HG03378 (cell line): ENCODE results near the gene ACAD10.
"Not testable (repeated sequence)": the region's sequence is repeated elsewhere in the genome, so short reads cannot be mapped to it uniquely, and the experiment has no call there.

Source experiments
- ATAC-seq: cut with Tn5 transposase; IDR thresholded peaks from one replicate; pipeline ENCODE4 v1.9.1; 2021; ENCODE audit warnings: mild to moderate bottlenecking, moderate library complexity; ENCODE audit not compliant: unreplicated experiment

The ACAD10 gene

DNA sequence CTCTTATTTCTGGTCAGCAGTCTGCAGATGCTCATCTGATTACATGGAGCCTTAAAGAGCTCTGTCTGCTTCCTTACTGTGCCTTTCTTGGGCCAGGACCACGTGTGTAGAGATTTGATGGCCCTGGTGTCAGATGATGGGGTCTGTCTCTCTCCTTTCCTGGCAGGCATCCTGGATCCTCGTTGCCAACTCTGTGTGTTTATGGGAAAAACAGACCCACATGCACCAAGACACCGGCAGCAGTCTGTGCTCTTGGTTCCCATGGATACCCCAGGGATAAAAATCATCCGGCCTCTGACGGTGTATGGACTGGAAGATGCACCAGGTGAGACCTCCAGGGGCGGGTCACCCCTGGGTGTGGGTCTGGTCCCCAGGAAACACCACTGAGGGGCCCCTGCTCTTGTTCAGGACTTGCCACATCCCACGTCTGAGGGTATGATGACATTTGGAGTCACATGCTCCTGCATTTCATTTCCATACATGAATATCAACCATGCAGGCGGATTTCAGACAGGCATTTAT lies 62.4 kb downstream of the ACAD10 start:
- no peak for ATAC-seq

DNA sequence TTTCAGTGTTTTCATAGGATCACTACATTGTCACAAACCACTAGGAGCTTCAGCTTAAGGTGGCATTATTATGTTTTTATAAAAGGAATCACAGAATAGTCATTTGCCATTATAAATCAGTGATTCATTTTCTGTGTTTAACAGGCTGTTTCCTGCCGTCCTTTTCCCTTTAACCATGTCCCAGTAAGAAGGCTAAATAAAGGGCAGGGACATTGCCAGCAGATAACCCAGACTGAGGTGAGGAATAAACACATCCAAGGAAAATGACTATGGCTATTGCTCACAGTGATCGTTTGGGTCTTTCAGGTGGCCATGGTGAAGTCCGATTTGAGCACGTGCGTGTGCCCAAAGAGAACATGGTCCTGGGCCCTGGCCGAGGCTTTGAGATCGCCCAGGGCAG lies 63.0 kb downstream of the ACAD10 start:
- no peak for ATAC-seq

DNA sequence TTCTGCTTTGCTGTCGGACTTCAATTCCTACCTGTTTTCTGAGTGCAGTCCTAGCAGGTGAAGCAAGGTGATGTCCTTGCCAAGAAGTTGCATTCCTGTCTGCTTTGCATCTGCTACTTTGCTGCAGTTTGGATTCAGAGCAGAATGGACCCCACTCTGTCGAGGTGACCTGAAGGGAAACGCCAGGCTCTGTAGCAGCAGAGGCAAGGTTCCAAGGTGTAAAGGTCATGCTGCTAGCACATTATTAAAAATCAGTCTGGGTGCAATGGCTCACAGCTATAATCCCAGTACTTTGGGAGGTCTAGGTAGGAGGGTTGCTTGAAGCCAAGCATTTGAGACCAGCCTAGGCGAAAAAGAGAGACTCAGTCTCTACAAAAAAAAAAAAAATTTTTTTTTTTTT lies 63.5 kb downstream of the ACAD10 start:
- ATAC-seq = no peak

DNA sequence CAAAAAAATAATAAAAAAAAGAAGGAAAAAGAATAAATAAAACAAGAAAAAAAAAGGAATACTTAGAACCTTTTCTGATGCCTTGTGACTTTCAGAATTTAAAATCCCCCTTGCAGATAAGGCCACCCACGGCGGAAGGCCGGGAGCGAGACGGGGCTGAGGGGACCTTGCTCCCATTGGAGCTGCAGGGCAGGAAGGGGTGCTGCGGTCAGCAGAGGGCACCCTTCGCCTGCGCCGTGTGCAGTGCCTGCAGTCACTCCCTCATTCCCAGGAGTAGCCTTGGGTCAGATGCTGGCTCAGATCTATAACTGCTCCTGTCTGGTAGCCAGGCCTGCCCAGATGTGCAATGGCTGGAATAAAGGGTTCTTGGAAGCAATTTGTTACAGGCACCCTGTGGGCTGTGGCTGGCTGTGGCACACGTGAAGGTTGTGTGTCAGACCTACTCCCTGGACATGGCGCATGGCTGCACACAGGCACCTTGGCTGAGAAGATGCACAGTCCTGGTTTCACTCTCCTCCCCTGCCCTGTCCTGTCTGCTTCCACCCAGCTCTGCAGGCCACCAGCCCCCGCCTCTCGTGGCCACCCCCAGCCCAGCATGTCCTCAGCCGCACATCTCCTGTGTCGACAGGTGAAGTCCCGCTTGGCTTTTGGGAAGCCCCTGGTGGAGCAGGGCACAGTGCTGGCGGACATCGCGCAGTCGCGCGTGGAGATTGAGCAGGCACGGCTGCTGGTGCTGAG lies 67.5 kb downstream of the ACAD10 start:
- ATAC-seq = no peak

DNA sequence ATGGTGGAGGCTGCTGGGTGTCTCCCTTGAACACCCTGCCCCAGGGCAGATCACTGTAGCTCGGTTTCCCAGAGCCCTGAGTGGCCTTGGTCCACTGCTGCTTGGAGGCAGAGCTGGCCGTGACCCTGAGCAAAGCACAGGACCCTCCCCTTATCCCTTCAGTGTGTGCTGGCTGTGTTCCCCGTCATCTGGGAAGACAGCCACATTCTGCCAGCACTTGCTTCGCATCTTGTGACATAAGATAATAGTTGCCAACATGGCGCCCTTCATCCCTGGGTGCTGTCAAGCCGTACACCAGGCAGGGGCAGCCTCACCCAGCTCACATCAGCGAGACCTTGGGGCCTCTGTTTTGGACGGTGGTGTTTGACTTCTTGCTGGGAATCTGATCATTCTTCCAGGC lies 68.8 kb downstream of the ACAD10 start:
- no peak for ATAC-seq

DNA sequence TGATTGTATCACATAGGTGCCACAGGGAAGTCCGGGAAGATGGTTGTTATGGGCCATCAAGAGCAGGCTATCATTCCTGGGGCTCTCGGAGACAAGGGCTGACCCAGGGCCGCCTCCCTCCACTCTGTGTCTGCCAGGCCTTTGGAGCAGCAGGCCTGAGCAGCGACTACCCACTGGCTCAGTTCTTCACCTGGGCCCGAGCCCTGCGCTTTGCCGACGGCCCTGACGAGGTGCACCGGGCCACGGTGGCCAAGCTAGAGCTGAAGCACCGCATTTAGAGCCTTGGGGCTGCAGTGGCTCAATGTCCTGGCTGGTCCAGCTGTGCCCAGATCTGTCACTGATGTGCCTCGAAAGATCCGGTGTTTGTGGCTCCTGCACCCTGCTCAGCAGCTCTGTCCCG lies 70.3 kb downstream of the ACAD10 start:
- ATAC-seq = no peak

DNA sequence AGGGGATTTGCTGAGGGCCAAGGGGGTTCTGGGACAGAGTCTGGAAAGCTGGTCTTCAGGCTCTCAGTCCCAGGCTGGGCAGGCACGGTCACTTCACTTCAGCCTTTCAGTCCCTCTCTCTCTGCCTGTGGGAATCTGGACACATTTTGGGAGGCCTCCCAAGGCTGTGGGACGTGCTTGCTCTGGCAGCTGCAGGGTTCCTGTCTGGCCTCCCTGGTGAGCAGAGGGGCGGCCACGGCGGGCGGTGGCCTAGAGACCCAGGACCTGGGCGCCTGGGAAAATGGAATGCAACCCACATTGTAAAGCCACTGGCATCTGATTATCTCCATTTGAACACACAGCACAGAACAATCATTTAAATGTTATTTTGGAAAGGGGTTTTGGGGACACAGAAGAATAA lies 70.8 kb downstream of the ACAD10 start:
- ATAC-seq = no peak

DNA sequence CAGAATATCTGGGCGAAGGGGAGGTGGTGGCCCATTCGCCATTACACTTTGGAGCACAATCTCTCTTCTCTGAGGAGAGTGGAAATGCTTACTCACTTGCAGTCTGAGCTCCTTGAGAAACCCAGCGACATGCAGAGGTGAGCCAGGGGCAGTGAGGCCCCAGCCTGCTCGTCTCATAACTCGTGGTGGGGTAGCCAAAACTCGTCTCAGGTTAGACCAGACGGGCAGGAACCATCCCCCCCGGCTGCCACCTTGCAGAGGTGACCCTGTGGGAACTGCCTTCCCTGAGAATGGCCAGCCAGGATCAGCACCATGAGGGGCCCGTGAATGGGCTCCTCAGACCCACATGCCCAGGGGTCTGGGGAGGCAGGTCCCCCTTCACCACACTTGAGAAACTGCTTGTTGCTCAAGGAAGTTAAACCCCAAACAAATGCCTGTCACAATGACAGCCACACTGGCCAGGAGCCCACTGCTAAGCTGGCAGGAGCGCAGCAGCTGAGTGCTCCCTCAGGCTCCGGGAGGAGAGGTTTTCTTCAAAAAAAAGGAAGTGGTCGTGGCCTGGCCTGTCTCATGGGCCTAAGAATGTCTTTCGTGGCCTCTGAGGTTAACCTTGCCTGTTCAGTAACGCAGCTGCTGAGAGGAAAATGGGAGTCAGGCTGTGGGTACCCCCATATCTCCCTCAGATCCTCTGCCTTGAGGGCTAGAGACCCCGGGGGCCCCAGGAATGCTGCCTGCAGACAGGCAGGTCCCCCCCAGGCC lies 71.7 kb downstream of the ACAD10 start:
- no peak for ATAC-seq

DNA sequence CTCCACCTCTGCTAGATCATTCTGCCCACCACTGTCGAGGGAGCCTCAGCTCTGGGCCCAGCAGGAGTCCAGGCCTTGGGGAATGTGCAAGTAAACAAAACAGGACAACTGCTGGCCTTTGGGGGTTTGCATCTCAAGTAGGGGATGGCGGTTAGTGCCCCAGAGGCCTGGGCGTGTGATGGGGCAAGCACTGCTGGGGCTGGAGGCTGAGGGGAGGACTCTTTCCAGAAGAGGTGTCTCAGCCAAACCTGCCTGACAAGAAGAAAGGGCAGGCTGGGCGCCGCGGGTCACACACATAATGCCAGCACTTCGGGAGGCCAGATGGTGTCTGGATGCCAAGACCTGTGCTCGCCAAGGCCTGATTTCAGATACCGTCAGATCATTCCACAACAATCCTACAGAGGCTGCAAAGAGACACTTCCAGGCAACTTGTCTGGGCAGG lies 72.3 kb downstream of the ACAD10 start:
- no peak for ATAC-seq

DNA sequence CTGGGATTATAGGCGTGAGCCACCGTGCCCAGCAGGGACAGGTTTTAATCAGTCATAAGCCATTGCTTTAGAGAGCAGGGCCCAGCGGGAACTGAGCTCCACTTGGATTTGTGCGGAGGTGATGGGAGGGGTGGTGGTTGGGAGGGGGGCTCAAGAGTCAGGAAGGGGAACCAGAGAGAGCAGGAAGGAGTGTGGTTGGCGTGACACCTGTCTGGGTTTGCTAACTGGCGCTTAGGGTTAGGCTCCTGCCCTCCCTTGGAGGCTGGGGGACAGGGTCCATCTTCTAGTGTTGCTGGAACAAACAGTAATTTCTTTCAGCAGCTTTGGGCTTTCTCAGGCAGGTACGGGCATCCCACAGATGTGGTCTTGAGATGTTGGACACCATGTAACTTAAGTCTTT lies 73.4 kb downstream of the ACAD10 start:
- ATAC-seq = no peak

DNA sequence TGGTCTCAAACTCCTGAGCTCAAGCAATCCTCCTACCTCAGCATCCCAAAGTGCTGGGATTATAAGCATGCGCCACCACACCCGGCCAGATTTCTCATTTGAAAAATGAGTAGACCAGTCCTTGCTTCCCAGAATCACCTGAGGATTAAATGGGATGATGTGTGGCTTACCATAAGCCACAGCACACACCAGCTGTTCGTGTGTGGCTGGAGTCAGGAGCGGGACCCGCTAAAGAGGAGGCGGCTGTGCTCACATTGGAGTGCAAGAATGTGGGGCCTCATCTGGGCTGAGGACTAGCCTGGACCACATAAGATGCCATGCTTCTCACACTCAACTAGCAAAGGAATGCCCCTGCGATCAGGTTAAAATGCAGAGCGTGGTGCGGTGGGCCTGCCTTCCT lies 74.1 kb downstream of the ACAD10 start:
- ATAC-seq = no peak

DNA sequence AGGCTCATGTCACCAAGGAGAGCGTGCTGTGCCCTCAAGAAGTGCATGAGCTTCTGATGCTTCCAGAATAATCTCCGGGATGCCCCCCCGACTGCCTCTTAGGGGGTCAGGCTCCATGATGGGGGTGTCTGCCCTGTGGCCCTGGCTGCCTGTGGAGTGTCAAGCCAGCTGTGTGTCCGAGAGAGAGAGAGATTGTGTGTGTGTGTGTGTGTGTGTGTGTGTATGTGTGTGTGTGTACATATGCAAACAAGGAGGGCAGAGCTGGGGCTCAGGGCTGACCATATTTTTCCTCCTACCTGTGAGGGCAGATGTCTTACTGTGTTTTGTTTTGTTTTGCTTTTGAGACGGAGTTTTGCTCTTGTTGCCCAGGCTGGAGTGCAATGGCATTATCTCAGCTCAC lies 75.2 kb downstream of the ACAD10 start:
- ATAC-seq = no peak

DNA sequence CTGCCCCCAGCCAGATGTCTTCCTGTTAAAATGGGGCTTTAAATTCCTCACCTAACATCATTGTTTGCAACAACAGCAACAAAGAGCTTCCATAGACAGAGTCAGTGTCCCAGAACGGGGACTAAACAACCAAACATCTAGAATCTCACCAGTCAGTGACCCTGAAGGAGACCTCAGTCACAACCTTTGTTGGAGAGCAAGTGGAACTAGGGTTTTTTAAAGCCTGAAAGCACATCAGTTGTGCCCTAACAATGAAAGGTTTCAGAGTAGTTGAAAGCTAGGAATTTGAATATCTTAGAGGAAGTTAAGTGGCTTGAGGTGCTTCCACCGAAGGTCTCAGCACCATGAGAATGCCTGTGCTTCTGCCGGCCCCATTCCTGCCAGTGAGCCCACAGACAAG lies 75.9 kb downstream of the ACAD10 start:
- ATAC-seq = no peak

DNA sequence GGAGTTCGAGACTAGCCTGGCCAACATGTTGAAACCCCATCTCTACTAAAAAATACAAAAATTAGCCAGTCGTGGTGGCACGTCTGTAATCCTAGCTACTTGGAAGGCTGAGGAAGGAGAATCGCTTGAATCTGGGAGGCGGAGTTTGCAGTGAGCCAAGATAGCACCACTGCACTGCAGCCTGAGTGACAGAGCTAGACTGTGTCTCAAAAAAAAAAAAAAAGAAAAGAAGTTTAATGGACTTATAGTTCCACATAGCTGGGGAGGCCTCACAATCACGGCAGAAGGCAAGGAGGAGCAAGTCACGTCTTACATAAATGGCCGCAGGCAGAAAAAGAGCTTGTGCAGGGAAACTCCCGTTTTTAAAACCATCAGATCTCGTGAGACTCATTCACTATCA lies 77.7 kb downstream of the ACAD10 start:
- not testable (repeated sequence) for ATAC-seq

DNA sequence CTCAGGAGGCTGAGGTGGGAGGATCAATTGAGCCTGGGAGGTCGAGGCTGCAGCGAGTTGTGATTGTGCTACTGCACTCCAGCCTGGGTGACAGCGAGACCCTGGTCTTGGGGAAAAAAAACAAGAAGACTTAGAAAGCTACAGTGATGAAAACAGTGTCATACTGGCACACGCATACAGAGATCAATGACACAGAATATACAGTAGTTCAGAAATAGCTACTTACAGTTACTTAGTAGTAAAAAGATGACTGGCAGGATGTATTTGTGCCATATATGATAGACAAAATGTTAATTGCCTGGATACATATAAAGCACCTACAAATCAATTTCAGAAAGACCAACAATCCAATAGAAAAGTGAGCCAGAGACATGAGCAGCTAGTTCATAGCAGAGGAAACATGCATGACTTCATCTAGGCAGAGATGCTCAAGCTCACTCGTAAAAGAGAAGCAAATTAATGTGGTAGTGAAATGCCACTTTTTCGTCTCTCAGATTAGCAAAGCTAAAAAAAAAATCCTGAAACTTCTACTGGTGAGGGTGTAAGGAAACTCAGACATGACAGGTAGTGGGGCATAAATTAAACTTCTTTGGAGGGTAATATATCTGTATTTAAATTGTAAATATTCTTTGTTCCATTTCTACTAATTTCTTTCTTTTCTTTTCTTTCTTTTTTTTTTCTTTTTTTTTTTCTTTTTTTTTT lies 78.4 kb downstream of the ACAD10 start:
- no peak for ATAC-seq

DNA sequence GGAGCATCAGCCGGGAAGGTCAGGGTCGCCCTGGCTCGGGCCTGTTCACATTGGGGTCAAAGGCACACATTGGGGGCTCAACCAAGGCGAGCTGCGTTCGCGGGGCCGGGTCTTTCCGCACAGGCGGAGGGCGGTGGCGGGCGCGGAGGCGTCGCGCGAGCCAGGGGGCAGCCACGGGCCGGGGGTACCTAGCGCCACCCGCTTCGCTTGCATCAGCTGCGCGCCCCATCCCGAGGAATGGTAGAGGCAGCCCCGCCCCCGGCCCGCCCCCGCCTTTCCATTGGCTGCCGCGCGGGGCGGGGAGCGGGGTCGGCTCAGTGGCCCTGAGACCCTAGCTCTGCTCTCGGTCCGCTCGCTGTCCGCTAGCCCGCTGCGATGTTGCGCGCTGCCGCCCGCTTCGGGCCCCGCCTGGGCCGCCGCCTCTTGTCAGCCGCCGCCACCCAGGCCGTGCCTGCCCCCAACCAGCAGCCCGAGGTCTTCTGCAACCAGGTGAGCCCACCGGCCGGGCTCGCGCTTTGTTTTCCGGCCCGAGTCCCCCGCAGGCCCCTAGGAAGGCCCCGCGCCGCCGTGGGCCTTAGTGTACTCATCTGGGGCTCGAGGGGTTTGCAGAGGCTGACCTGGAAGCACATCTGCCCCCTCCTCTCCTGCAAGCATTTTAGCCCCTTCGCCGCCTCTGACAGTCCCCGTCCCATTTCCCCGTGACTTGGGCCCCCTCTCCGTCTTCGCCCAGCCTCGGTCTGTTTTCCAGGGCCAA lies 80.9 kb downstream of the ACAD10 start, which contains the start of gene ALDH2:
Gene ALDH2, plus strand, starts transcription at position 326 of the 754 bp plus-strand sequence. Its CDS starts 50 bp downstream, at position 376.
- ATAC-seq = no peak

DNA sequence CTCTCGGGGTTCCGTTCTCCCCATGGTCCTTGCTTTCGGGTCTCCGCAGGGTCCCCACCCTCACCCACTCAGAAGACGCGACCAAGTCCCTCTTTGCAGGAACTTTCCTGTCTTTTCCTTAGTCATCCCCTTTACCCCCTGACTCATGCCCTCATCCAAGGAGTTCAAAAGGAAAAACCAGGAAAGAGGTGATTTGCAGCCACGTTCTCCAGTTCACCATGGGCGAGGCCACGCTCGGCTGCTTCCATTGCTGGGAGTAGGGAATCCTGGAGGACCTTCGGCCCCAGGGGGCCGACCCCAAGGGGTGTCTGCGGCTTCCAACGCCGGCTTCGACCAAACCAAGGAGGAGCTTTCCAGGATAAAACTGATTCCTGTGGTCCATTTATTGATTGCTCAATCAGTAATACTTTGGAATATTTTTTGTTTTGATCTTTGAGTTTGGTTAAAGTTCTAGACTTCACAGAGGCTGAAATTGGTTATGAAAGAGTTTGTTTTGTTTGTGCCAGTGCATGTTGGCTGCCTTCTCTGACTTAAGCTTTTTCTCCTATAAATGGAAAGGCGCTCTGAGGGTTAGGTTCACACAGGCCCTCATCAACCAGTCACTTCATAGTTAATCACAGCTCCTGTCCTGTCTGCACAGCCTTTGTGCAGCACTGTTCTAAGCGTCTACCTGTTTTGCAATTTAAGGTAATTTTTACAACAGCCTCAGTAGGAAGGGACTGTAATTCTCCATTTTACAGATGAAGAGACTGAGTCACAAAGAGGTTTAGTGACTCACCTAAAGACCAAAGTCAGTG lies 81.7 kb downstream of the ACAD10 start:
- ATAC-seq = no peak

DNA sequence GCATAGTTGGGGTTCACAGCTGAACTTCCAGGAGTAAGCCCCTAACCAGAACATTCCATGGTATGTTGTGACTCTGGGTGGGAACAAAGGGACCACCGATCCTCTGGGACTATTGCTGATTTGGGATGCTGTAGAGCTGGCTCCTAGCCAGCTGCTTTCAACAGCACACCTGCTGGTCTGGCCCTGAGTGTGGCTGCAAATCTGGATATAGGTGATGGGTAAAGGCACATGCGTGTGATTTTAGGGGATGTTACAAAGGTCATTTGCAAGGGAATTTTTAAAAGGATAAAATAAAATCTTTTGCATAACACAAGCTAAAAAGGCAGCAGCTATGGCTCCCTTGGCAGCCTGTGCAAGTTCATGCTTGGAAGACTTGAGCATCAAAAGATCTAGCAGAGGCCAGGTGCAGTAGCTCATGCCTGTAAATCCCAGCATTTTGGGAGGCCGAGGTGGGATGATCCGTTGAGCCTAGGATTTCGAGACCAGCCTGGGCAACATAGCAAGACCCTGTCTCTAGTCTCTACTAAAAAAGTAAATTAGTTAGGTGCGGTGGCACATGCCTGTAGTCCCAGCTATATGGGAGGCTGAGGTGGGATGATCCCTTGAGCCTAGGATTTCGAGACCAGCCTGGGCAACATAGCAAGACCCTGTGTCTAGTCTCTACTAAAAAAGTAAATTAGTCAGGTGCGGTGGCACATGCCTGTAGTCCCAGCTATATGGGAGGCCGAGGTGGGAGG lies 82.5 kb downstream of the ACAD10 start:
- ATAC-seq = no peak

DNA sequence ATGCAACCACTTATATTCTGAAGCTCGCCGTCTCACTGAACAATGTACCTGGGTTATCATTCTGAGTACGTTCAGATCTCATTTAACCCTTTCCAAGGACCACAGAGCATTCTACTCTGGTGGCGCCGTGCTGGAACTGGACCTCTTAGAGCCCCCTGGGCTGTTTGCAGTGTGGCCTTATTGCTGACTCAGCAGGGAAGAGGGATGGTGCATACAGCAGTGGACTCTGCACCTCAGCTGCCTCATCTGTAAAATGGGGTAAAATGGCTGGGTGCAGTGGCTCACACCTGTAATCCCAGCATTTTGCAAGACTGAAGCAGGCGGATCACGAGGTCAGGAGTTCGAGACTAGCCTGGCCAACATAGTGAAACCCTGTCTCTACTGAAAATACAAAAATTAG lies 83.7 kb downstream of the ACAD10 start:
- ATAC-seq = no peak
